GM10266 (cell line): ENCODE measurements around the gene RAPGEF1.

Experiments used
- DNase-seq: peaks from one replicate; pipeline ENCODE4 v3.0.0; 2012; ENCODE audit errors: extremely low spot score
- TF ChIP-seq, protein P1 (sequence below): IDR thresholded peaks from 2 replicates; pipeline ENCODE4 v1.5.1; 2012; ENCODE audit warnings: mild to moderate bottlenecking, low read depth; ENCODE audit not compliant: control insufficient read depth, insufficient read depth; ENCODE audit errors: missing control alignments

RAPGEF1 gene

DNA sequence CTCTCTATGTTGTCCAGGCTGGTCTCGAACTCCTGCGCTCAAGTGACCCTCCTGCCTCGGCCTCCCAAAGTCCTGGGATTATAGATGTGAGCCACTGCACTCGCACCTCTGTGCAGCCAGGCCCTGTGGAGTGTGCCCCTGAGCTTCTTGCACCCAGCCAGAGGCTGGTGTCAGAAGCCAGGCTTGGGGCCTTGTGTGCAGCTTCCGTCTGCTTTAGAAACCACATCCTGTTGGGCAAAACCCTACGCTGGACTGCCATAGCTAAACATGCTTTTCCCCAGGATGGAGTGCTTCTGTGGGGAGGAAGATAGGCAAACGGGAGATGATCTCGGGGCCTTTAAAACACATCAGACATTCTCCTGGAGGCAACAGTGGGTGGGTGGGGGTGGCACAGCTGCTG lies 154.5 kb downstream of the RAPGEF1 start:
- DNase-seq = no peak
- TF ChIP-seq, protein P1, sequence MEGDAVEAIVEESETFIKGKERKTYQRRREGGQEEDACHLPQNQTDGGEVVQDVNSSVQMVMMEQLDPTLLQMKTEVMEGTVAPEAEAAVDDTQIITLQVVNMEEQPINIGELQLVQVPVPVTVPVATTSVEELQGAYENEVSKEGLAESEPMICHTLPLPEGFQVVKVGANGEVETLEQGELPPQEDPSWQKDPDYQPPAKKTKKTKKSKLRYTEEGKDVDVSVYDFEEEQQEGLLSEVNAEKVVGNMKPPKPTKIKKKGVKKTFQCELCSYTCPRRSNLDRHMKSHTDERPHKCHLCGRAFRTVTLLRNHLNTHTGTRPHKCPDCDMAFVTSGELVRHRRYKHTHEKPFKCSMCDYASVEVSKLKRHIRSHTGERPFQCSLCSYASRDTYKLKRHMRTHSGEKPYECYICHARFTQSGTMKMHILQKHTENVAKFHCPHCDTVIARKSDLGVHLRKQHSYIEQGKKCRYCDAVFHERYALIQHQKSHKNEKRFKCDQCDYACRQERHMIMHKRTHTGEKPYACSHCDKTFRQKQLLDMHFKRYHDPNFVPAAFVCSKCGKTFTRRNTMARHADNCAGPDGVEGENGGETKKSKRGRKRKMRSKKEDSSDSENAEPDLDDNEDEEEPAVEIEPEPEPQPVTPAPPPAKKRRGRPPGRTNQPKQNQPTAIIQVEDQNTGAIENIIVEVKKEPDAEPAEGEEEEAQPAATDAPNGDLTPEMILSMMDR = no peak

DNA sequence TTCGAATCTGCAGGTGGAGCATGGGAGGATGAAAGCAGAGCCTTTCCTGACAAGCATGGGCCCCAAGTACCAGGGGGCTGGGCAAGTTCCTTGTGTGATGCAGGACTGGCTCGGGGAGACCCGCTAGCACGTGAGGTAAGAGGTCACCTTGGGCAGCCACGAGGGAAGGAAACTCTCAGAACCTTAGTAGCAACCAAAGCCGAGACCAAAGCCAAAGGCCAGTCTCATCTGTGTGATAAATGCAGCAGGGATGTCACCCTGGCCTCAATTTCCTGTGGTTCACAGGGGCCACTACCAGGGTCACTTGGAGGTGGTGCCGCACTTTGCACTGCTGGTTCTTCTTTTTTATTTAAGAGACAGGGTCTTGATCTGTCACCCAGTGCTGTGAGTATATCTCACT lies 155.0 kb downstream of the RAPGEF1 start:
- no peak for DNase-seq
- TF ChIP-seq, protein P1 = no peak

DNA sequence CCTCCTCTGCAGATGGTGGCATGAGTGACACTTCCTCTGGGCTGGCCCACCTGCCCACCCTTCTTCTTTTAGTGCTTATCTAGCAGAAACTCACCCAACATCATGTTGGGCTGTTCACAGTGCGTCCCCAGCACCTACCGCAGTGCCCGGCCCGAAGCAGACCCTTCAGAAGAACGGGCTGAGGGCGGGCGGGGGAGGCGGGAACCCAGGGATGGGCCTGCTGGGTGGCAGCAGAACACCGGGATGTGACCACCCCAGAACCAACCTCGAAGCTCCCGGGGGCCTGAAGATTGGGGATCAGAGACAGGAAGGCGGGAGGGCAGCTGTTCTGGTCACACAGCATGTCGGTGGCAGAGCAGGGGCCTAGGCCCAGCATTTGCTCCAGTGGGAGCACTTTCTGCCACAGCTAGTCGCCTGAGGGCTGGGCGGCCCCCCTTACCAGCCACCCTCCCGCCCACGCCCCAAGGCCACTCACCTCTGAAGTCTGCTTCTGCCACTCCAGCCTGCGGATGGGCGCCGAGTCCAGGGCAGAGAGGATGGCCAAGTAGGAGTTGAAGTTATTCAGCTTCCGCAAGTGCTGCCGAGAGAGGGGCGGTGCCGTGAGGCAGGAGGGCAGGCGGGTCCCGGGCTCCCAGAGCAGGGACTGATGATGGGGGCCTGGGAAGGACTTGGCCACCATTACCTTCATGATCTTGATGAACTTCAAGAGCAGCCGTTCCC lies 155.9 kb downstream of the RAPGEF1 start:
- no peak for DNase-seq
- TF ChIP-seq, protein P1 = no peak

DNA sequence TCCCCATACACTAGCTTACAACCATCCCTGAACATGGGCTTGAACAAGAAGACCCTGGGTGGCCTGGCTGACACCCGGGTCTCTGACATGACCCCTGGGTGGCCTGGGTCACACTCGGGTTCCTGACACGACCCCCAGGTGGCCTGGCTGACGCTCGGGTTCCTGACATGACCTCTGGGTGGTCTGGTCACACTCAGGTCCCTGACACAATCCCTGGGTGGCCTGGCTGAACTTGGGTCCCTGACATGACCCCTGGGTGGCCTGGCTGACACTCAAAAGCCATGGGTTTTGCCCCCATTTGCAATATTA lies 156.6 kb downstream of the RAPGEF1 start:
- DNase-seq = no peak
- TF ChIP-seq, protein P1 = no peak

DNA sequence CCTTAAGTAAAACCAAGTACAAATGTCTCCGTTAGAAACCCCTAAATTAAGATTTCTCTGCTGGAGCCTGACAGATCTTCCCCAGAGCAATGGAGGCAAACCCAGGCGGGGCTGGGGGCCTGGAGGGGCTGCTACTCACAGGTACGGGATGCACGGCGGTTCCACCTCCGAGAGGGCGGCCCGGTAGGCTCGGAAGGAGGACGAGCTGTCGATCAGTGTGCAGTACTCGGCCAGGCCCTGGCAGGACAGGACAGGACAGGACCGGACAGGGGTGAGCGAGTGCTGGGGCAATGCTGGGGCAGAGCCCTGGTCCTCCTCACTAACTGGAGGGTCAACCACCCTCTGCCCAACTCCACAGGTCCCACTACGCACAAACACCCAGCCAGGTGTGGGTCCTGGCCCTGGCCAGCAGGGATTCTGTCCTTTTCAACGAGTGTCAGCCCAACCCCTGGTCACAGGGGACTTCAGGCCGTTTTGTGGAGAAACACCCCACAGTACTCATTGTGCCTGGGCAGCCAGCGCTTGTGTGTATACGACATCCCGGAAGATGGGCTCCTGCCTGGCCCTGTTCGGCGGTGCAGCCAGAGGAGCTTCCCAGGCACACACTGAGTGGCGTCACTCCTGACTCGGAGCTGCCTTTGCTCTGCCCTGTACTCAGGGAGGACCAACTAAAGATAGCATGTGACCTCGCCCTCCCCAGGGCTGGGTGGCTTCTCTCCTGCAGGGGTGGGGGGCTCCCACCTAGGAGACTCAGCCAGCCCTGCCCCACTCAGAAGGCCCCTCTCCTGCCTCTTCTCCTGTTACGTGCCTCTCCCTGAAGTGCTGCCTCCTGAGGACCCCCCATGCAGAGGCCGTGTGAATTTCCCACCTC lies 157.2 kb downstream of the RAPGEF1 start:
- DNase-seq = no peak
- TF ChIP-seq, protein P1 = no peak

DNA sequence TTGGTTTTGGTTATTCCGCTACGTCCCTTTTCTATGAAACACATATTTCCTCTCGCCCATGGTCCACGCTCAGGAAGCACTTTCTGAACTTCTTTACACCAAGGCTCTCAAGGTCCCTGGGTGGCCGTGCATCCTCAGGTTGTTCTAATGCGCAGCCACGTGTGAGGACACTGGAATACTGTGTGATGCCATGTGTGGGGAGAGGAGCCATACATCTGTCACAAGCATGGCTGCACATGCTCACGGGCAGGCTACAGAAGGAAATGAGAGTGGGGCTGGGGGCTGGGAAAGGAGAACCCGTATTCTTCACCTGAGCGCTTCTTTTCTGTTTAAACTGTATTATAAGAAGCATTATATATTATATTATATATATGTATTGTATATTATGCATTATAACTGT lies 157.8 kb downstream of the RAPGEF1 start:
- DNase-seq = no peak
- TF ChIP-seq, protein P1 = no peak

DNA sequence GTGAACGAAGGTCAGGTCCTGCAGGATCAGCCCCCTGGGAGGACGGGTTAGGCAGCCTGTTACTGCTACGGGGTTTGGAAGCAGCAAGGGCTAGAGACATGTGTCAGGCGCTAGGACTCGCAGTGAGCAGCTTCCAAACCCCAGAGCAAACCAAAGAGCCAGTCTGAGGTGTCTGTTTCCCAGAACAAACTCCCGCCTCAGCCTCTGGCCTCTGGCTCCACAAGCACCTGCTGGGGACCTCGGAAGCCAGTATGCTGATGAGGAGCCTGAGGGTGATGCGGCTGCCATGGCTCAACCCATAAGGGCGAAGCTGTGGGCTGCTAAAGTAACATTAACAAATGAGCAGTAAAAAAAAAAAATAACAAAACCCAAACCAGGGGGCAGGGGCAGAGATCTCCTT lies 159.5 kb downstream of the RAPGEF1 start:
- no peak for DNase-seq
- TF ChIP-seq, protein P1 = no peak
